Sigmoid colon (tissue), 7 donors: ENCODE data around the gene CGB8. TPM values are rescaled to one million over a fixed set of nuclear protein-coding genes. Genes with fewer than 3 reads are reported as not detected.

Experiments used
- DNase-seq: peaks from one replicate; pipeline ENCODE4 v3.0.0-alpha.2; 2019
- H3K27ac ChIP-seq, 4 donors: fragments of 200-600 bp; sonication (generic); one replicate each; pipeline ENCODE4 v1.5.1; 2016 to 2019; ENCODE audit warnings: mild to moderate bottlenecking in 1 of 4
- H3K27me3 ChIP-seq, 3 donors: fragments of 200-600 bp; sonication (generic); one replicate each; pipeline ENCODE4 v1.5.1; 2019; ENCODE audit warnings: mild to moderate bottlenecking in 1 of 3
- H3K36me3 ChIP-seq, 4 donors: fragments of 200-600 bp; sonication (generic); one replicate each; pipeline ENCODE4 v1.5.1; 2016 to 2019
- H3K4me1 ChIP-seq, 4 donors: fragments of 200-600 bp; sonication (generic); one replicate each; pipeline ENCODE4 v1.5.1; 2017 to 2019
- H3K4me3 ChIP-seq, 4 donors: fragments of 200-600 bp; sonication (generic); one replicate each; pipeline ENCODE4 v1.5.1; 2017 to 2019; ENCODE audit warnings: mild to moderate bottlenecking in 2 of 4, moderate library complexity in 1 of 4
- H3K9me3 ChIP-seq, 4 donors: fragments of 200-600 bp in 3 of 4; sonication (generic) in 3 of 4; one replicate each; pipeline versions ENCODE4 v1.5.1 to v1.6.1; 2013 to 2019
- CTCF ChIP-seq, 4 experiments: fragments of 450-650 bp in 3 of 4; fragments of 200-600 bp in 1 of 4; IDR thresholded peaks; one replicate each; pipeline ENCODE4 v1.5.1; 2016 to 2019; ENCODE audit warnings: antibody characterized with exemption in 4 of 4, mild to moderate bottlenecking in 3 of 4, moderate library complexity in 2 of 4
- EP300 ChIP-seq, 4 donors: sonication (generic); formaldehyde crosslinking; IDR thresholded peaks; one replicate each; pipeline ENCODE4 v1.6.1; 2017; ENCODE audit warnings: antibody characterized with exemption in 4 of 4
- WGBS, 2 donors: extraction: QIAGEN DNeasy Blood & Tissue Kit; methylation state at CpG; one replicate each; pipeline ENCODE4 v1.1.7; 2013; 5-methylcytosine and 5-hydroxymethylcytosine counted together
- intact Hi-C: fragments of 100-400 bp; cut with DNase I; formaldehyde crosslinking; loops from one replicate; pipeline ENCODE4 v1.15.1; 2023
- polyA plus RNA-seq, 3 donors: library from polyadenylated mRNA; stranded (reverse); fragments of 200-250 nt; gene quantifications; one replicate each; pipeline ENCODE4 v1.2.3, GENCODE V29; 2013
- small RNA-seq, 3 donors: library from RNA; depleted of rRNA; stranded (forward); fragments of <200 nt; gene quantifications; one replicate each; pipeline ENCODE3, GENCODE V24; 2016
- total RNA-seq, 4 donors: library from RNA; depleted of rRNA; stranded (reverse); fragments of >200 nt; gene quantifications; one replicate each; pipeline ENCODE4 v1.1.0, GENCODE V29; 2016
- donor health status: healthy with polysubstance abuse.
- donor health status: Bipolar disorder and iron deficiency.
- donor health status: healthy.

CGB8 gene
- total and polyA plus RNA-seq, 7 donors: not detected

- no peak overlapping the region for H3K27ac ChIP-seq
- H3K27me3 ChIP-seq: no peaks in the 10 kb centered on the region
- WGBS, 2 donors: 82 to 85% methylated on average over 5 of the region's 5 CpGs
- no peak overlapping the region for H3K4me3 ChIP-seq
- DNase-seq: no peak
- H3K9me3 ChIP-seq: no peaks in the 10 kb centered on the region
- peaks cover 0 to 14% (median 0%) of the 10 kb centered on the region in 4 donors for H3K36me3 ChIP-seq
- intact Hi-C loops: no loop called here
- TF ChIP-seq CTCF (IDR thresholded peaks at IDR 0.05): peak in 1 of 4 experiments; percentile 10
- TF ChIP-seq EP300 (IDR thresholded peaks at IDR 0.05): no peak
- peaks cover 0 to 16% (median 13%) of the 10 kb centered on the region in 4 donors for H3K4me1 ChIP-seq
Observed at GRCh38 chr19:48997972-48998371, 50.9 kb downstream of the CGB8 start.

Small RNAs within 50 kb of the gene (small RNA-seq; reads per million reads assigned to genes)
- gene MIR6798: 0 reads per million in 3 donors
- gene RN7SL708P: 0 reads per million in 3 donors

Other genes starting within 250 kb of the CGB8 start
- gene BCAT2, start 238.1 kb downstream of the CGB8 start, total RNA-seq: 10 to 100 TPM; 29.8 to 46.7 (median 32.9) TPM
- gene BCAT2, start 238.1 kb downstream of the CGB8 start, polyA plus RNA-seq: 10 to 100 TPM; 52.7 to 61.0 (median 54.1) TPM
- 10 to 100 TPM; 14.1 to 20.1 (median 18.3) TPM for gene HSD17B14, start 212.6 kb downstream of the CGB8 start, total RNA-seq
- 10 to 100 TPM in 1 of 3 donors, 1 to 10 TPM in 2; 4.3 to 21.0 (median 4.9) TPM for gene HSD17B14, start 212.6 kb downstream of the CGB8 start, polyA plus RNA-seq
- 10 to 100 TPM; 13.8 to 44.7 (median 19.5) TPM for gene PLEKHA4, start 180.5 kb downstream of the CGB8 start, total RNA-seq
- 10 to 100 TPM; 18.0 to 28.2 (median 21.2) TPM for gene PLEKHA4, start 180.5 kb downstream of the CGB8 start, polyA plus RNA-seq
- 10 to 100 TPM; 22.1 to 69.8 (median 31.2) TPM for gene PPP1R15A, start 176.7 kb downstream of the CGB8 start, total RNA-seq
- 10 to 100 TPM; 43.2 to 60.8 (median 55.9) TPM for gene PPP1R15A, start 176.7 kb downstream of the CGB8 start, polyA plus RNA-seq
- 1 to 10 TPM in 1 of 4 donors, under 1 TPM in 1, not detected in 2; 0.99 to 1.1 TPM for gene TULP2, start 150.4 kb downstream of the CGB8 start, total RNA-seq
- under 1 TPM in 1 of 3 donors, not detected in 2; 0.22 TPM for gene TULP2, start 150.4 kb downstream of the CGB8 start, polyA plus RNA-seq
- 100 to 1,000 TPM; 153 to 275 (median 176) TPM for gene NUCB1, start 148.8 kb downstream of the CGB8 start, total RNA-seq
- gene NUCB1, start 148.8 kb downstream of the CGB8 start, polyA plus RNA-seq: 100 to 1,000 TPM in 1 of 3 donors, 10 to 100 TPM in 2; 43.0 to 303 (median 66.7) TPM
- not detected for gene DHDH, start 115.4 kb downstream of the CGB8 start, total RNA-seq
- under 1 TPM in 1 of 3 donors, not detected in 2; 0.16 TPM for gene DHDH, start 115.4 kb downstream of the CGB8 start, polyA plus RNA-seq
- 10 to 100 TPM; 17.9 to 61.5 (median 30.9) TPM for gene BAX, start 94.2 kb downstream of the CGB8 start, total RNA-seq
- 100 to 1,000 TPM; 130 to 216 (median 198) TPM for gene BAX, start 94.2 kb downstream of the CGB8 start, polyA plus RNA-seq
- 1,000 to 10,000 TPM; 2,871 to 3,975 (median 3,459) TPM for gene FTL, start 83.8 kb downstream of the CGB8 start, total RNA-seq
- gene FTL, start 83.8 kb downstream of the CGB8 start, polyA plus RNA-seq: 1,000 to 10,000 TPM; 2,999 to 9,923 (median 8,398) TPM
- 10 to 100 TPM; 11.7 to 19.4 (median 17.8) TPM for gene GYS1, start 55.8 kb downstream of the CGB8 start, total RNA-seq
- gene GYS1, start 55.8 kb downstream of the CGB8 start, polyA plus RNA-seq: 10 to 100 TPM; 14.4 to 32.7 (median 14.8) TPM
- gene RUVBL2, start 55.2 kb downstream of the CGB8 start, total RNA-seq: 10 to 100 TPM; 49.3 to 82.3 (median 64.0) TPM
- 10 to 100 TPM; 36.6 to 98.8 (median 55.9) TPM for gene RUVBL2, start 55.2 kb downstream of the CGB8 start, polyA plus RNA-seq
- not detected for gene LHB, start 32.0 kb downstream of the CGB8 start, total RNA-seq
- not detected for gene LHB, start 32.0 kb downstream of the CGB8 start, polyA plus RNA-seq
- gene CGB3, start 24.8 kb downstream of the CGB8 start, total RNA-seq: not detected
- gene CGB3, start 24.8 kb downstream of the CGB8 start, polyA plus RNA-seq: not detected
- not detected for gene CGB2, start 17.2 kb downstream of the CGB8 start, total RNA-seq
- 1 to 10 TPM in 1 of 3 donors, not detected in 2; 3.0 TPM for gene CGB2, start 17.2 kb downstream of the CGB8 start, polyA plus RNA-seq
- gene CGB1, start 12.2 kb downstream of the CGB8 start, total RNA-seq: not detected
- gene CGB1, start 12.2 kb downstream of the CGB8 start, polyA plus RNA-seq: not detected
- gene CGB5, start 5.3 kb downstream of the CGB8 start, total RNA-seq: not detected
- gene CGB5, start 5.3 kb downstream of the CGB8 start, polyA plus RNA-seq: not detected
- gene CGB7, start 8.6 kb upstream of the CGB8 start, total RNA-seq: not detected
- gene CGB7, start 8.6 kb upstream of the CGB8 start, polyA plus RNA-seq: under 1 TPM in 1 of 3 donors, not detected in 2; 0.23 TPM
- not detected for gene NTF4, start 15.7 kb upstream of the CGB8 start, total RNA-seq
- not detected for gene NTF4, start 15.7 kb upstream of the CGB8 start, polyA plus RNA-seq
- not detected for gene KCNA7, start 23.6 kb upstream of the CGB8 start, total RNA-seq
- gene KCNA7, start 23.6 kb upstream of the CGB8 start, polyA plus RNA-seq: not detected
- 100 to 1,000 TPM; 156 to 382 (median 237) TPM for gene SNRNP70, start 36.3 kb upstream of the CGB8 start, total RNA-seq
- gene SNRNP70, start 36.3 kb upstream of the CGB8 start, polyA plus RNA-seq: 100 to 1,000 TPM in 1 of 3 donors, 10 to 100 TPM in 2; 33.8 to 227 (median 40.2) TPM
- gene LIN7B, start 65.3 kb upstream of the CGB8 start, total RNA-seq: 10 to 100 TPM; 17.4 to 28.8 (median 26.7) TPM
- gene LIN7B, start 65.3 kb upstream of the CGB8 start, polyA plus RNA-seq: 10 to 100 TPM in 2 of 3 donors, 1 to 10 TPM in 1; 9.9 to 12.0 (median 12.0) TPM
- 1 to 10 TPM in 3 of 4 donors, not detected in 1; 1.6 to 2.1 (median 1.8) TPM for gene C19orf73, start 70.0 kb upstream of the CGB8 start, total RNA-seq
- 1 to 10 TPM; 2.4 to 5.1 (median 3.3) TPM for gene C19orf73, start 70.0 kb upstream of the CGB8 start, polyA plus RNA-seq
- gene PPFIA3, start 70.4 kb upstream of the CGB8 start, total RNA-seq: 1 to 10 TPM; 2.0 to 3.9 (median 3.1) TPM
- gene PPFIA3, start 70.4 kb upstream of the CGB8 start, polyA plus RNA-seq: 10 to 100 TPM; 18.6 to 35.3 (median 21.3) TPM
- 1 to 10 TPM in 1 of 4 donors, under 1 TPM in 3; 0.16 to 1.1 (median 0.69) TPM for gene HRC, start 106.3 kb upstream of the CGB8 start, total RNA-seq
- 1 to 10 TPM in 2 of 3 donors, under 1 TPM in 1; 0.46 to 6.6 (median 1.7) TPM for gene HRC, start 106.3 kb upstream of the CGB8 start, polyA plus RNA-seq
- gene TRPM4, start 108.7 kb upstream of the CGB8 start, total RNA-seq: 10 to 100 TPM in 3 of 4 donors, 1 to 10 TPM in 1; 7.9 to 18.0 (median 12.5) TPM
- 100 to 1,000 TPM in 1 of 3 donors, 10 to 100 TPM in 2; 40.5 to 166 (median 40.8) TPM for gene TRPM4, start 108.7 kb upstream of the CGB8 start, polyA plus RNA-seq